Prostate gland (tissue), 2 donors: ENCODE results near the gene QSOX1.

ENCODE experiments used
- POLR2AphosphoS5 ChIP-seq: sonication (generic); formaldehyde crosslinking; IDR thresholded peaks from one replicate; pipeline ENCODE4 v1.6.1; 2017; ENCODE audit warnings: antibody characterized with exemption
- TF ChIP-seq, protein P1 (sequence below), 4 experiments: fragments of 200-600 bp in 2 of 4; fragments of 450-650 bp in 2 of 4; sonication (generic) in 2 of 4; IDR thresholded peaks; 1 replicate in 3 of 4; 2 replicates in 1 of 4; pipeline ENCODE4 v1.5.1; 2016 to 2019; ENCODE audit warnings: antibody characterized with exemption in 4 of 4, mild to moderate bottlenecking in 2 of 4, moderate library complexity in 2 of 4

DNA sequence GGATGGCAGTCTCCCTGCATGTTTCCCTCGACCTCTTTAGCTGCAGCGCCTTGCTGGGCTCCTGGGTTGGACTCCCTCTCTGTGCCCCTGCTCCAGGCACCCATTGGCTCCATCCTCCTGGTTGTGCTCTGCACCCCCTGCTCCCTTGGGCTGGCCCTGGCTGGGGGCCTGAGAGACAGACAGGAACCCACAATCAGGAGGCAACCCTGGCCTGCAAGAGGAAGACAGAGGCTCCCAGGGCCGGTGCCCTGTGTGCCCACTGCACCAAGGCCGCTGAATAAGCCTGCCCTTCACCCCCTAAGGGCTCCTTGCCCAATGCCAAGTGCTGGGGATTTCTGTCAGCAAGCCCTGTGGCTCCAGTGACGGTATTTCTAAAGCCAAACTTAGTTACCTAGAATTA, 43.9 kb downstream of the QSOX1 start:
- TF ChIP-seq, protein P1, sequence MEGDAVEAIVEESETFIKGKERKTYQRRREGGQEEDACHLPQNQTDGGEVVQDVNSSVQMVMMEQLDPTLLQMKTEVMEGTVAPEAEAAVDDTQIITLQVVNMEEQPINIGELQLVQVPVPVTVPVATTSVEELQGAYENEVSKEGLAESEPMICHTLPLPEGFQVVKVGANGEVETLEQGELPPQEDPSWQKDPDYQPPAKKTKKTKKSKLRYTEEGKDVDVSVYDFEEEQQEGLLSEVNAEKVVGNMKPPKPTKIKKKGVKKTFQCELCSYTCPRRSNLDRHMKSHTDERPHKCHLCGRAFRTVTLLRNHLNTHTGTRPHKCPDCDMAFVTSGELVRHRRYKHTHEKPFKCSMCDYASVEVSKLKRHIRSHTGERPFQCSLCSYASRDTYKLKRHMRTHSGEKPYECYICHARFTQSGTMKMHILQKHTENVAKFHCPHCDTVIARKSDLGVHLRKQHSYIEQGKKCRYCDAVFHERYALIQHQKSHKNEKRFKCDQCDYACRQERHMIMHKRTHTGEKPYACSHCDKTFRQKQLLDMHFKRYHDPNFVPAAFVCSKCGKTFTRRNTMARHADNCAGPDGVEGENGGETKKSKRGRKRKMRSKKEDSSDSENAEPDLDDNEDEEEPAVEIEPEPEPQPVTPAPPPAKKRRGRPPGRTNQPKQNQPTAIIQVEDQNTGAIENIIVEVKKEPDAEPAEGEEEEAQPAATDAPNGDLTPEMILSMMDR (IDR thresholded peaks at IDR 0.05): no peak
- no peak for TF ChIP-seq POLR2AphosphoS5
